ENCODE results near the gene FSD1L. TPM values are rescaled to one million over a fixed set of nuclear protein-coding genes. Genes with fewer than 3 reads are reported as not detected.

The FSD1L gene
- total RNA-seq, 1 experiment from 2014 or later = 3.4 TPM

GRCh38 chr9:105507096-105507790 is 59.4 kb downstream of the FSD1L start:
- intact Hi-C loops (cut with micrococcal nuclease; ENCODE audit: unreplicated experiment) = no loop called here
- no peak overlapping the region for H3K27ac Mint-ChIP-seq (ENCODE audit: unreplicated experiment)
- CTCF ChIA-PET = no interaction called here
- H3K36me3 Mint-ChIP-seq (ENCODE audit: insufficient read depth, unreplicated experiment) = no peaks in the 10 kb centered on the region
- H3K4me3 Mint-ChIP-seq (ENCODE audit: low read depth, unreplicated experiment) = no peak overlapping the region
- no TSS peak for BruUV-seq (replicated peaks)
- no peaks in the 10 kb centered on the region for H3K9me3 Mint-ChIP-seq (ENCODE audit: low read depth, unreplicated experiment)
- H3K27me3 Mint-ChIP-seq (ENCODE audit: unreplicated experiment) = no peaks in the 10 kb centered on the region
- TF ChIP-seq, protein P1, sequence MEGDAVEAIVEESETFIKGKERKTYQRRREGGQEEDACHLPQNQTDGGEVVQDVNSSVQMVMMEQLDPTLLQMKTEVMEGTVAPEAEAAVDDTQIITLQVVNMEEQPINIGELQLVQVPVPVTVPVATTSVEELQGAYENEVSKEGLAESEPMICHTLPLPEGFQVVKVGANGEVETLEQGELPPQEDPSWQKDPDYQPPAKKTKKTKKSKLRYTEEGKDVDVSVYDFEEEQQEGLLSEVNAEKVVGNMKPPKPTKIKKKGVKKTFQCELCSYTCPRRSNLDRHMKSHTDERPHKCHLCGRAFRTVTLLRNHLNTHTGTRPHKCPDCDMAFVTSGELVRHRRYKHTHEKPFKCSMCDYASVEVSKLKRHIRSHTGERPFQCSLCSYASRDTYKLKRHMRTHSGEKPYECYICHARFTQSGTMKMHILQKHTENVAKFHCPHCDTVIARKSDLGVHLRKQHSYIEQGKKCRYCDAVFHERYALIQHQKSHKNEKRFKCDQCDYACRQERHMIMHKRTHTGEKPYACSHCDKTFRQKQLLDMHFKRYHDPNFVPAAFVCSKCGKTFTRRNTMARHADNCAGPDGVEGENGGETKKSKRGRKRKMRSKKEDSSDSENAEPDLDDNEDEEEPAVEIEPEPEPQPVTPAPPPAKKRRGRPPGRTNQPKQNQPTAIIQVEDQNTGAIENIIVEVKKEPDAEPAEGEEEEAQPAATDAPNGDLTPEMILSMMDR (IDR thresholded peaks at IDR 0.05; ENCODE audit: unreplicated experiment) = no peak
- no peaks in the 10 kb centered on the region for H3K4me1 Mint-ChIP-seq (ENCODE audit: low read depth, unreplicated experiment)
- DNase-seq = no peak

DNA sequence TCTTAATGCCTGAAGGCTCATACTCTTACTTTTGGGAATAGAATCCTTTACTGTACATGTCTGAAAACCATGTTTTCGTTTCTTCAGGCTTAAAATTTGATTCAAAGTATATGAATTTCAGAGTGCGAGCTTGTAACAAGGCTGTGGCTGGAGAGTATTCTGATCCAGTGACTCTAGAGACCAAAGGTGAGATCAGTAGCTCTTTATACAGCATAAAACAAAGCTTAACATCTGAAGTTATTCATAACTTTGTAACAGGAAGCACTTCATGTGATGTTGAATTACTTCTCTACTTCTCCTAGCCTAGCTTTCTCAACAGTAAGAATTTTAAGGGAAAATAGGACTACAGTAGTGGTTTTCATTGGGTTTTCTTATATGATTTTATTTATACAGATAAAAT is 60.7 kb downstream of the FSD1L start:
- intact Hi-C loops (cut with micrococcal nuclease; ENCODE audit: unreplicated experiment) = no loop called here
- CTCF ChIA-PET = no interaction called here
- Mint-ChIP-seq H3K4me1 (ENCODE audit: low read depth, unreplicated experiment) (no peaks in the 10 kb centered on the region), H3K36me3 (ENCODE audit: insufficient read depth, unreplicated experiment) (no peaks in the 10 kb centered on the region), H3K27ac (ENCODE audit: unreplicated experiment) (no peak overlapping the region), H3K9me3 (ENCODE audit: low read depth, unreplicated experiment) (no peaks in the 10 kb centered on the region), H3K4me3 (ENCODE audit: low read depth, unreplicated experiment) (no peak overlapping the region), H3K27me3 (ENCODE audit: unreplicated experiment) (no peaks in the 10 kb centered on the region)
- DNase-seq = no peak
- TF ChIP-seq, protein P1 (IDR thresholded peaks at IDR 0.05; ENCODE audit: unreplicated experiment) = no peak
- no TSS peak for BruUV-seq (replicated peaks)

DNA sequence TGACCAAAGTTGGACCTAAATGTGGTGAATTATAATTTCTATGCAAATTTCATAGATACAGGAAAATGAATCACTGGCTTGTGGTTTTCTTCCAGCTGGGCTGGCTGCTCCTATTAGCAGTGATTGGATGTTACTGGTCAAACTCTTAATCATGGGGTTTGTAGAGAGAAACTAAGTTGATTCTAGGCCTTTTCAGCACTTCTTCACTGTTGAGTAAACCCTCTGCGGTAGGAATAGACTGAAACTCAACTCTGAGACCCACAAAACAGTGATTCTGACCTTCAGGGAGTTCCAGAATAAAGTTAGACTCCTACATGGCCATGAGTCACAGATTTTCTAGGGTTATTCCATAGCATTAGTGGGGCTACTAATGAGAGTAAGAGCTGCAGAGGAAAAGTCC is 62.2 kb downstream of the FSD1L start:
- TF ChIP-seq, protein P1 (IDR thresholded peaks at IDR 0.05; ENCODE audit: unreplicated experiment) = no peak
- BruUV-seq (replicated peaks) = no TSS peak
- H3K4me1 Mint-ChIP-seq (ENCODE audit: low read depth, unreplicated experiment) = no peaks in the 10 kb centered on the region
- no peak for DNase-seq
- intact Hi-C loops (cut with micrococcal nuclease; ENCODE audit: unreplicated experiment) = no loop called here
- CTCF ChIA-PET = no interaction called here
- no peaks in the 10 kb centered on the region for H3K27me3 Mint-ChIP-seq (ENCODE audit: unreplicated experiment)
- no peaks in the 10 kb centered on the region for H3K36me3 Mint-ChIP-seq (ENCODE audit: insufficient read depth, unreplicated experiment)
- H3K27ac Mint-ChIP-seq (ENCODE audit: unreplicated experiment) = no peak overlapping the region
- H3K9me3 Mint-ChIP-seq (ENCODE audit: low read depth, unreplicated experiment) = peaks cover 3% of the 10 kb centered on the region
- no peak overlapping the region for H3K4me3 Mint-ChIP-seq (ENCODE audit: low read depth, unreplicated experiment)

- H3K36me3 Mint-ChIP-seq (ENCODE audit: insufficient read depth, unreplicated experiment) = no peaks in the 10 kb centered on the region
- DNase-seq = no peak
- intact Hi-C loops (cut with micrococcal nuclease; ENCODE audit: unreplicated experiment) = no loop called here
- TF ChIP-seq, protein P1 (IDR thresholded peaks at IDR 0.05; ENCODE audit: unreplicated experiment) = no peak
- H3K4me1 Mint-ChIP-seq (ENCODE audit: low read depth, unreplicated experiment) = no peaks in the 10 kb centered on the region
- BruUV-seq (replicated peaks) = no TSS peak
- peaks cover 3% of the 10 kb centered on the region for H3K9me3 Mint-ChIP-seq (ENCODE audit: low read depth, unreplicated experiment)
- CTCF ChIA-PET = no interaction called here
- H3K27me3 Mint-ChIP-seq (ENCODE audit: unreplicated experiment) = no peaks in the 10 kb centered on the region
- H3K27ac Mint-ChIP-seq (ENCODE audit: unreplicated experiment) = no peak overlapping the region
- no peak overlapping the region for H3K4me3 Mint-ChIP-seq (ENCODE audit: low read depth, unreplicated experiment)
Measured at GRCh38 chr9:105511446-105511845, 63.6 kb downstream of the FSD1L start.

All from Calu3 (cell line).